IMR-90 (cell line): ENCODE results near the gene NRL. TPM values are rescaled to one million over a fixed set of nuclear protein-coding genes. Genes with fewer than 3 reads are reported as not detected.

Experiments
- ATAC-seq: fragments of 200-7000 bp; cut with Tn5 transposase; 2 replicates; pipeline ENCODE4 v1.9.1; 2020; ENCODE audit warnings: low read depth, mild to moderate bottlenecking, moderate library complexity
- BruUV-seq: library from RNA; stranded (reverse); fragments of 400-500 nt; replicated peaks from 2 replicates; lab custom pipeline; 2021; lab: Mats Ljungman, UMichigan
- CTCF ChIA-PET: fragments of 300-600 bp; formaldehyde crosslinking; extraction: SDS; loops from one replicate; lab custom pipeline; 2021; ENCODE audit warnings: antibody characterized with exemption; lab: Yijun Ruan, JAX
- POLR2A ChIA-PET: fragments of 300-600 bp; sonication (Branson Sonifier 250); formaldehyde crosslinking; loops from one replicate; lab custom pipeline; 2022; ENCODE audit warnings: antibody characterized with exemption; ENCODE audit not compliant: unreplicated experiment; lab: Charles Lee
- DNase-seq: peaks from one replicate; pipeline ENCODE4 v3.0.0; 2013
- H2AFZ ChIP-seq: replicated peaks from 2 replicates; pipeline ENCODE3; 2013; ENCODE audit warnings: low read length, mild to moderate bottlenecking; ENCODE audit not compliant: poor library complexity
- H2AK5ac ChIP-seq: 2 replicates; pipeline ENCODE4 v1.6.1; 2013; ENCODE audit warnings: low read depth, low read length, inconsistent platforms
- H2AK9ac ChIP-seq: replicated peaks from 2 replicates; pipeline ENCODE3; 2013; ENCODE audit warnings: mild to moderate bottlenecking, low read depth, low read length, moderate library complexity; ENCODE audit not compliant: poor library complexity
- H2BK120ac ChIP-seq: 2 replicates; pipeline ENCODE4 v1.6.1; 2013; ENCODE audit warnings: low read depth, low read length, inconsistent platforms
- H2BK15ac ChIP-seq: 3 replicates; pipeline ENCODE4 v1.6.1; 2013; ENCODE audit warnings: low read depth, low read length, inconsistent platforms
- H2BK20ac ChIP-seq: 2 replicates; pipeline ENCODE4 v1.6.1; 2013; ENCODE audit warnings: low read depth, mild to moderate bottlenecking, inconsistent platforms, low read length, moderate library complexity
- H2BK5ac ChIP-seq: 2 replicates; pipeline ENCODE4 v1.6.1; 2013; ENCODE audit warnings: mild to moderate bottlenecking, low read depth, low read length, inconsistent platforms; ENCODE audit not compliant: poor library complexity, severe bottlenecking
- H3K14ac ChIP-seq: replicated peaks from 2 replicates; pipeline ENCODE4 v1.6.1; 2013; ENCODE audit warnings: low read depth, low read length, inconsistent platforms
- H3K18ac ChIP-seq: 2 replicates; pipeline ENCODE4 v1.6.1; 2013; ENCODE audit warnings: low read depth, low read length, control low read depth
- H3K23ac ChIP-seq: 2 replicates; pipeline ENCODE4 v1.6.1; 2013; ENCODE audit warnings: low read depth, low read length, inconsistent platforms
- H3K27ac ChIP-seq: 2 replicates; pipeline ENCODE4 v1.5.1; 2013; ENCODE audit warnings: mild to moderate bottlenecking, control low read depth, low read length; ENCODE audit not compliant: insufficient read depth
- H3K27me3 ChIP-seq: 2 replicates; pipeline ENCODE4 v1.6.1; 2013; ENCODE audit warnings: low read length; ENCODE audit not compliant: control insufficient read depth, insufficient read depth
- H3K36me3 ChIP-seq: 2 replicates; pipeline ENCODE4 v1.6.1; 2013; ENCODE audit warnings: low read length, mixed read lengths; ENCODE audit not compliant: control insufficient read depth, insufficient read depth
- H3K4ac ChIP-seq: 2 replicates; pipeline ENCODE4 v1.6.1; 2013; ENCODE audit warnings: low read depth, low read length, inconsistent platforms
- H3K4me1 ChIP-seq: 2 replicates; pipeline ENCODE4 v1.6.1; 2013; ENCODE audit warnings: low read length, mixed read lengths; ENCODE audit not compliant: control insufficient read depth, insufficient read depth
- H3K4me2 ChIP-seq: 2 replicates; pipeline ENCODE4 v1.6.1; 2013; ENCODE audit warnings: low read depth, mild to moderate bottlenecking, control low read depth, low read length, moderate library complexity
- H3K4me3 ChIP-seq: 2 replicates; pipeline ENCODE4 v1.5.1; 2013; ENCODE audit warnings: low read depth, mild to moderate bottlenecking, control low read depth, low read length, moderate library complexity; ENCODE audit not compliant: insufficient read depth
- H3K56ac ChIP-seq: 2 replicates; pipeline ENCODE4 v1.6.1; 2013; ENCODE audit warnings: low read length, inconsistent platforms; ENCODE audit not compliant: insufficient read depth; ENCODE audit errors: extremely low read depth
- H3K79me1 ChIP-seq, 2 experiments: 2 replicates each; pipeline ENCODE4 v1.6.1; 2013; ENCODE audit warnings: low read length in 2 of 2, inconsistent platforms in 1 of 2, low read depth in 1 of 2
- H3K9ac ChIP-seq: 2 replicates; pipeline ENCODE4 v1.6.1; 2013; ENCODE audit warnings: low read depth, low read length, control low read depth
- H3K9me1 ChIP-seq: 2 replicates; pipeline ENCODE4 v1.6.1; 2013; ENCODE audit warnings: low read length, inconsistent platforms; ENCODE audit not compliant: insufficient read depth
- H3K9me3 ChIP-seq: 2 replicates; pipeline ENCODE4 v1.6.1; 2013; ENCODE audit warnings: low read length; ENCODE audit not compliant: control insufficient read depth, insufficient read depth
- H4K20me1 ChIP-seq: 2 replicates; pipeline ENCODE4 v1.6.1; 2013; ENCODE audit warnings: low read length, inconsistent platforms; ENCODE audit not compliant: insufficient read depth
- H4K5ac ChIP-seq: 2 replicates; pipeline ENCODE4 v1.6.1; 2013; ENCODE audit warnings: mild to moderate bottlenecking, low read depth, low read length, control low read depth
- H4K8ac ChIP-seq, 2 experiments: 2 replicates each; pipeline ENCODE4 v1.6.1; 2013; ENCODE audit warnings: low read depth in 2 of 2, low read length in 2 of 2, control low read depth in 1 of 2, inconsistent platforms in 1 of 2
- H4K91ac ChIP-seq: 2 replicates; pipeline ENCODE4 v1.6.1; 2013; ENCODE audit warnings: low read depth, low read length, inconsistent platforms; ENCODE audit not compliant: insufficient read depth
- BHLHE40 ChIP-seq: fragments of 150-350 bp; IDR thresholded peaks from 2 replicates; pipeline ENCODE4 v1.6.1; 2016; ENCODE audit warnings: mild to moderate bottlenecking, low read depth, low read length
- CEBPB ChIP-seq: IDR thresholded peaks from 2 replicates; pipeline ENCODE4 v1.6.1; 2012; ENCODE audit warnings: low read depth, low read length, improper control_type of control experiment
- CHD1 ChIP-seq: IDR thresholded peaks from 2 replicates; pipeline ENCODE4 v1.6.1; 2012; ENCODE audit warnings: low read depth, low read length, improper control_type of control experiment
- CTCF ChIP-seq: conservative IDR thresholded peaks from 2 replicates; pipeline ENCODE4 v1.5.1; 2012; ENCODE audit warnings: mild to moderate bottlenecking, low read depth, low read length, improper control_type of control experiment
- ELK1 ChIP-seq: fragments of 150-350 bp; IDR thresholded peaks from 2 replicates; pipeline ENCODE4 v1.6.1; 2016; ENCODE audit warnings: low read depth, mild to moderate bottlenecking, low read length, moderate library complexity, borderline replicate concordance
- MAFK ChIP-seq: IDR thresholded peaks from 2 replicates; pipeline ENCODE4 v1.6.1; 2012; ENCODE audit warnings: low read depth, low read length, improper control_type of control experiment
- MXI1 ChIP-seq: IDR thresholded peaks from 2 replicates; pipeline ENCODE4 v1.6.1; 2012; ENCODE audit warnings: low read depth, mild to moderate bottlenecking, low read length, moderate library complexity, borderline replicate concordance
- NFE2L2 ChIP-seq: fragments of 150-350 bp; IDR thresholded peaks from 2 replicates; pipeline ENCODE4 v1.6.1; 2016; ENCODE audit warnings: low read depth, mild to moderate bottlenecking, low read length
- POLR2A ChIP-seq: IDR thresholded peaks from 2 replicates; pipeline ENCODE4 v1.6.1; 2012; ENCODE audit warnings: mild to moderate bottlenecking, low read depth, low read length
- RAD21 ChIP-seq: IDR thresholded peaks from 2 replicates; pipeline ENCODE4 v1.6.1; 2012; ENCODE audit warnings: low read length, improper control_type of control experiment
- RCOR1 ChIP-seq: IDR thresholded peaks from 2 replicates; pipeline ENCODE4 v1.6.1; 2012; ENCODE audit warnings: mild to moderate bottlenecking, low read length, improper control_type of control experiment; ENCODE audit not compliant: insufficient replicate concordance
- RFX5 ChIP-seq: IDR thresholded peaks from 2 replicates; pipeline ENCODE4 v1.8.0; 2012; ENCODE audit warnings: low read depth, mild to moderate bottlenecking, low read length, moderate library complexity
- USF2 ChIP-seq: fragments of 150-350 bp; IDR thresholded peaks from 2 replicates; pipeline ENCODE4 v1.6.1; 2017; ENCODE audit warnings: mild to moderate bottlenecking, antibody characterized with exemption, low read length, low read depth
- WGBS, 2 experiments: methylation state at CpG; one replicate each; pipeline versions ENCODE4 v1.1.5 to v1.1.7; 2013; ENCODE audit warnings: missing lambda C conversion rate in 2 of 2; ENCODE audit not compliant: insufficient read length in 1 of 2; ENCODE audit errors: extremely low coverage in 2 of 2; 5-methylcytosine and 5-hydroxymethylcytosine counted together
- dilution Hi-C: fragments of 300-500 bp; cut with HindIII; formaldehyde crosslinking; loops from one replicate; pipeline ENCODE4 v1.14.3; 2018; ENCODE audit warnings: low sequenced_read_pairs; ENCODE audit not compliant: unreplicated experiment
- in situ Hi-C: fragments of 300-500 bp; cut with MboI; formaldehyde crosslinking; loops from 3 replicates; pipeline ENCODE4 v1.14.3; 2019; ENCODE audit warnings: low sequenced_read_pairs, inconsistent platforms, mixed read lengths
- intact Hi-C: fragments of 100-400 bp; cut with micrococcal nuclease; formaldehyde crosslinking; loops from 2 replicates; pipeline ENCODE4 v1.10.0; 2022
- polyA plus RNA-seq, 3 experiments: library from polyadenylated mRNA; depleted of rRNA; stranded (reverse); fragments of >200 nt; gene quantifications; 2 replicates each; pipeline ENCODE4 v1.2.3, GENCODE V29; 2012; ENCODE audit warnings: low replicate concordance in 1 of 3
- total RNA-seq: library from RNA; depleted of rRNA; stranded (reverse); fragments of >200 nt; gene quantifications from 2 replicates; pipeline ENCODE4 v1.2.3, GENCODE V29; 2012

NRL gene
- total and polyA plus RNA-seq, 2 of the 4 experiments (the other 2 are of a cell fraction), result 0.18 to 0.70 TPM

GRCh38 chr14:24113379-24113800 is 1.4 kb downstream of the NRL start:
- peak overlapping the region; percentile 95 for H3K23ac ChIP-seq
- no peaks in the 10 kb centered on the region for H3K9me3 ChIP-seq
- H2AFZ ChIP-seq, result peak overlapping the region; percentile 98
- peak overlapping the region; percentile 90 for H2BK5ac ChIP-seq
- peaks cover 8% of the 10 kb centered on the region; the same call in 1 of the 2 replicates for H3K9me1 ChIP-seq
- peak overlapping the region; percentile 87 for H3K27ac ChIP-seq
- H4K91ac ChIP-seq, result peak overlapping the region; percentile 98
- H2AK5ac ChIP-seq, result peak overlapping the region; percentile 72
- peak overlapping the region; percentile 94 to 99 for H4K8ac ChIP-seq
- DNase-seq (no peak), ATAC-seq (no peak; the same call in 1 of the 2 replicates)
- WGBS, 2 experiments, result 0% methylated on average over 7 of the region's 15 CpGs; no CpG with 5 or more reads in 1 of the 2 experiments
- H4K20me1 ChIP-seq, result no peaks in the 10 kb centered on the region
- peak overlapping the region; percentile 94 for H3K56ac ChIP-seq
- peak overlapping the region; percentile 76 for H2BK20ac ChIP-seq
- H3K79me1 ChIP-seq, result peaks cover 10 to 16% of the 10 kb centered on the region in 2 experiments; a peak in 2 of 4 replicates
- peak overlapping the region; percentile 78 for H3K14ac ChIP-seq
- TSS peak; percentile 90 for BruUV-seq
- H3K9ac ChIP-seq, result peak overlapping the region; percentile 76
- dilution Hi-C loops, result no loop called here
- peak overlapping the region; percentile 99 for H2AK9ac ChIP-seq
- peak overlapping the region; percentile 38 for H3K18ac ChIP-seq
- H3K4ac ChIP-seq, result peak overlapping the region; percentile 97
- H3K36me3 ChIP-seq, result peaks cover 4% of the 10 kb centered on the region; the same call in 1 of the 2 replicates
- H3K4me1 ChIP-seq, result peaks cover 3% of the 10 kb centered on the region; the same call in 1 of the 2 replicates
- H2BK15ac ChIP-seq, result peak overlapping the region; percentile 33; the same call in 1 of the 3 replicates
- no peak for TF ChIP-seq CHD1
- TF ChIP-seq CTCF, result no peak
- TF ChIP-seq NFE2L2, result no peak
- no peak for TF ChIP-seq CEBPB
- TF ChIP-seq ELK1, result no peak
- no peak for TF ChIP-seq RAD21
- no peak for TF ChIP-seq MAFK
- no peak for TF ChIP-seq RFX5
- no peak for TF ChIP-seq MXI1
- TF ChIP-seq POLR2A, result no peak
- TF ChIP-seq RCOR1, result no peak
- no peak for TF ChIP-seq USF2
- no peak for TF ChIP-seq BHLHE40
- intact Hi-C loops, result no loop called here
- in situ Hi-C loops, result no loop called here
- ChIA-PET CTCF (interaction anchor here (0.7 to 1.8 kb wide), 2 partner anchors 23 to 55 kb away, joined by 4 to 7 read pairs; no protein-coding TSS in a partner anchor), POLR2A (interaction anchor here (1.8 kb wide), 1 partner anchor 33 kb away, joined by 6 read pairs; the partner anchor contains the start of gene PSME2)
- no peaks in the 10 kb centered on the region for H3K27me3 ChIP-seq
- peak overlapping the region; percentile 86 for H2BK120ac ChIP-seq
- H3K4me2 ChIP-seq, result peak overlapping the region; percentile 73
- peak overlapping the region; percentile 69 for H3K4me3 ChIP-seq
- H4K5ac ChIP-seq, result peak overlapping the region; percentile 41
